H54 (cell line): ENCODE data around the gene CHAF1A.

ENCODE experiments used
- DNase-seq: peaks from one replicate; pipeline ENCODE4 v3.0.0; 2011; ENCODE audit warnings: low spot score, mixed read lengths; ENCODE audit not compliant: insufficient read length
- FAIRE-seq: peaks from 3 replicates; lab custom pipeline; 2011; peaks lifted over from hg19 to GRCh38; lab: Jason Lieb, UNC
- POLR2A ChIP-seq: IDR thresholded peaks from 2 replicates; pipeline ENCODE4 v1.6.1; 2011; ENCODE audit warnings: low read depth, mild to moderate bottlenecking, low read length

The CHAF1A gene, protein sequence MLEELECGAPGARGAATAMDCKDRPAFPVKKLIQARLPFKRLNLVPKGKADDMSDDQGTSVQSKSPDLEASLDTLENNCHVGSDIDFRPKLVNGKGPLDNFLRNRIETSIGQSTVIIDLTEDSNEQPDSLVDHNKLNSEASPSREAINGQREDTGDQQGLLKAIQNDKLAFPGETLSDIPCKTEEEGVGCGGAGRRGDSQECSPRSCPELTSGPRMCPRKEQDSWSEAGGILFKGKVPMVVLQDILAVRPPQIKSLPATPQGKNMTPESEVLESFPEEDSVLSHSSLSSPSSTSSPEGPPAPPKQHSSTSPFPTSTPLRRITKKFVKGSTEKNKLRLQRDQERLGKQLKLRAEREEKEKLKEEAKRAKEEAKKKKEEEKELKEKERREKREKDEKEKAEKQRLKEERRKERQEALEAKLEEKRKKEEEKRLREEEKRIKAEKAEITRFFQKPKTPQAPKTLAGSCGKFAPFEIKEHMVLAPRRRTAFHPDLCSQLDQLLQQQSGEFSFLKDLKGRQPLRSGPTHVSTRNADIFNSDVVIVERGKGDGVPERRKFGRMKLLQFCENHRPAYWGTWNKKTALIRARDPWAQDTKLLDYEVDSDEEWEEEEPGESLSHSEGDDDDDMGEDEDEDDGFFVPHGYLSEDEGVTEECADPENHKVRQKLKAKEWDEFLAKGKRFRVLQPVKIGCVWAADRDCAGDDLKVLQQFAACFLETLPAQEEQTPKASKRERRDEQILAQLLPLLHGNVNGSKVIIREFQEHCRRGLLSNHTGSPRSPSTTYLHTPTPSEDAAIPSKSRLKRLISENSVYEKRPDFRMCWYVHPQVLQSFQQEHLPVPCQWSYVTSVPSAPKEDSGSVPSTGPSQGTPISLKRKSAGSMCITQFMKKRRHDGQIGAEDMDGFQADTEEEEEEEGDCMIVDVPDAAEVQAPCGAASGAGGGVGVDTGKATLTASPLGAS

DNA sequence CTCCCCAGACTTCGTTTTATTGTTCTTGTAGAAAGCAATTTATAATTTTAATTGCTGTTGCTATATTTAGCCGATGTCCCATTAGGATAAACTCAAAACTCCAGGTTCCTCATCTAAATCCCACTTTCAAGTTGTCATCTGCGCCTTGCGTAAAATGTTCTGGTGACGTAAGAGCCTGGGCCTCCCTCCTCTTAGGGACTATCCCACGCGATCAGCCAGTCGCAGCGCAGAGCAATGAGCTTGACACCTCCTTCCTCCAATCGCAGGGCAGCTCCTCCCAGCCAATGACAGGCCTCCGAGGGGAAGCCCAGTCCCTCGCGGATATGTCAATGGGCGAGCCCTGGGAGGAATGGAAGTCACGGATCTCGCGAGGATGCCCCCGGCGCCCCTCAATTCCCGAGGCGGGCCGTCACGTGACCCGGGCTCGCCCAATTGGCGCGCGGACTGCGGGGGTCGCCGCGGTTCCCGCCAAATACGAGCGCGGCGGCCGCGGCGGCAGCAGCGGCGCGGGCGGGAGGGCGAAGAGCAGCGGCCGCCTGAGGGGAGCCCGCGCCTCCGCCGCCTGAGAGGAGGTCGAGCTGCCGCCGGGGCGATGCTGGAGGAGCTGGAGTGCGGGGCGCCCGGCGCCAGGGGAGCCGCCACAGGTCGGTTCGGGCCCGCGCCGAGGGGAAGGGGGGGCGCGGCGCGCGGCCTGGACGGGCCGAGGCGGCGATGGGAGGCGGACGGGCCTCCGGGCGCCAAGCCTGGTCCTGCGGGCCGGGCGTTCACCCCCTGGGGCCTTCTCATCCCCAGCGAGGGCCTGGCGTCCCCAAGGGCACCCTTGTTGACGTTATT, at the start of gene CHAF1A:
Gene CHAF1A, plus strand, starts transcription at position 470 of the 834 bp plus-strand sequence. Its CDS starts 123 bp downstream, at position 593.
- peak; percentile 84 for FAIRE-seq
- TF ChIP-seq POLR2A: 0 out of 2 replicates have a peak, but pooled peaks have one; percentile 38
- DNase-seq: peak; percentile 100

DNA sequence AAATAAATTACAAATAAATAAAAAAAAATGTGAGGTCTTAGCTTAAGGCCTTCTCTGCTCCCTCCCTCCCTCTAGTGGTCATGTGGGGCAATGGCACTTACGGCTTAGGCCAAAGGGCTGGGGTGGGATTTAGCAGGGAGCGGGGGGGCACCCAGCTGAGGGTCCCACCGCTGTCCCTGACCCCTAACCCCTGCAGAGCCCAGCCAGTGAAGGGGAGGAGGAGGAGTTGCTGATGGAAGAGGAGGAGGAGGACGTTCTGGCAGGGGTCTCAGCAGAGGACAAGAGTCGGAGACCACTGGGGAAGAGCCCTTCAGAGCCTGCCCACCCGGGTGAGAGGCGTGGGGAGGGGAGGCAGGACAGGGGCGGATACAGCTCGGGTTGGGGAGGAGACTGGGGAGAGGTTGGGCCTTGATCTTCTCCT, 49.7 kb upstream of the CHAF1A start:
- DNase-seq (no peak), FAIRE-seq (no peak)
- no peak for TF ChIP-seq POLR2A

DNA sequence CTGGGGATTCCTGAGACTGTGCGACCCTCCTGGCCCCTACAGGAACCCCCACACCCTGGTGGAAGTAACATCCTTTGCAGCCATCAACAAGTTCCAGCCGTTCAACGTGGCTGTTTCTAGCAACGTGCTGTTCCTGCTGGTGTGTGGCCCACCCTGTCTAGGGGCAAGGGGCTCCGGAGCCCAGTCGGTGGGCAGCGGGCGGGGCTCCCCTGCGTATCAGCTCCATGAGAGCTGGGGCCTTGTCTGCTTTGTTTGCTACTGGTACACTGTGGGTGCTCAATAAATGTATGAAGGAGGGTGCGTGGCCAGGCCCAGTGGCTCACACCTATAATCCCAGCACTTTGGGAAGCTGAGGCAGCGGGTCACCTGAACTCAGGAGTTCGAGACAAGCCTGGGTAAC, 48.2 kb upstream of the CHAF1A start:
- FAIRE-seq (no peak), DNase-seq (no peak)
- no peak for TF ChIP-seq POLR2A

DNA sequence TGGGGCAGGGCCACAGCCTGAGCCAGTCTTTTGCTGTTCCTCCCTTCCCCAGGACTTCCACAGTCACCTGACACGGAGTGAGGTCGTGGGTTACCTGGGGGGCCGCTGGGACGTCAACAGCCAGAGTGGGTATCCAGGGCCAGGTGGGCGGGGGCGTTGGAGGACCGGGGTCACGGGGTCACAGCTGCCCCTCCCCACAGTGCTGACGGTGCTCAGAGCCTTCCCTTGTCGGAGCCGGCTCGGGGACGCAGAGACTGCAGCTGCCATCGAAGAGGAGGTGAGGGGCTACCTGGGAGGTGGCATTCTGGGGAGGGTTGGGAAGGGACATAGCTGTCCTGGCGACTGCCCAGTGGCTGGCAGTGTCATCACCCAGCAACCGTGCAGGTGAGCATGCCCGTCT, 47.5 kb upstream of the CHAF1A start:
- no peak for FAIRE-seq
- no peak for TF ChIP-seq POLR2A

DNA sequence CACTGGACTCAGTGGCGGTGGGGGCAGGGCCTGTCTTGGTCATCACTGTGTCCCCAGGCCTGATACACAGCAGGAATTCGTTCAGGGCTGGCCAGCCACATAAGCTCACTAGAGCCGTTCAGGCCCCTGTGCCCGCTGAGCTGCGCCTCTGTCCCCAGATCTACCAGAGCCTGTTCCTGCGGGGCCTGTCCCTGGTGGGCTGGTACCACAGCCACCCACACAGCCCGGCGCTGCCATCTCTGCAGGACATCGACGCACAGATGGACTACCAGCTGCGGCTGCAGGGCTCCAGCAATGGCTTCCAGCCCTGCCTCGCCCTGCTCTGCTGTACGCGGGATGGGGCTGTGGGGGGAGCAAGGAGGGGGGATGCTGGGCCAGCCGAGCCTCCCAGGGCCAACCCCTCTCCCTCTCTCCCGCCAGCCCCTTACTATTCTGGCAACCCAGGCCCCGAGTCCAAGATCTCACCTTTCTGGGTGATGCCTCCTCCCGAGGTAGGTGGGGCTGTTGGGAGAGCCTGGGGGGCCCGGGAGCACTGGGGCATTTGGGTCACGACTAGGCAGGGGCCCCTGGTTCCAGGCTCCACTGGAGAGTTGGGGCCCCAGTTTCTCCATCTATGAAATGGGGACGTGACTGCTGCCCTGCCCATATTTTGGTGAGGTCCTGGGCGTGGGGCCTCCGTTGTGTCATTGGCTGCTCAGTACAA, 45.2 kb upstream of the CHAF1A start:
- FAIRE-seq: no peak
- TF ChIP-seq POLR2A: no peak
- no peak for DNase-seq

More for the DNA sequence above, 47.5 kb upstream of the CHAF1A start:
- DNase-seq: no peak

DNA sequence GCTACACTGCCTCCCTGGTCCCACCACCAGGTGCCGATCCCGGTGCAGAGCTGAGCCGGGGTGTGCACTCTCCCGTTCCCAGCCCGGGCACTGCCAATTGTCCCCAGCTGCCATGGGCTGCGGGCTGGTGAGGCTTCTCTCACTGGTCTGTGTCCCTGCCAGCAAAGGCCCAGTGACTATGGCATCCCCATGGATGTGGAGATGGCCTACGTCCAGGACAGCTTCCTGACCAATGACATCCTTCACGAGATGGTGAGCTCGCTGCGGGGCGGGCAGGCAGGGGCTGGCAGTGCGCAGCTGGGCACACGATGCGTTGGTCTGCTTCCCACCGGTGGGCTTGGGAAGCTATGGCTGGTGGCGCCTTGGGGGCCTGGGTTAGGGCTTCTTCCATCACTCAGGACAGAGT, 44.5 kb upstream of the CHAF1A start:
- no peak for TF ChIP-seq POLR2A
- FAIRE-seq (no peak), DNase-seq (no peak)

DNA sequence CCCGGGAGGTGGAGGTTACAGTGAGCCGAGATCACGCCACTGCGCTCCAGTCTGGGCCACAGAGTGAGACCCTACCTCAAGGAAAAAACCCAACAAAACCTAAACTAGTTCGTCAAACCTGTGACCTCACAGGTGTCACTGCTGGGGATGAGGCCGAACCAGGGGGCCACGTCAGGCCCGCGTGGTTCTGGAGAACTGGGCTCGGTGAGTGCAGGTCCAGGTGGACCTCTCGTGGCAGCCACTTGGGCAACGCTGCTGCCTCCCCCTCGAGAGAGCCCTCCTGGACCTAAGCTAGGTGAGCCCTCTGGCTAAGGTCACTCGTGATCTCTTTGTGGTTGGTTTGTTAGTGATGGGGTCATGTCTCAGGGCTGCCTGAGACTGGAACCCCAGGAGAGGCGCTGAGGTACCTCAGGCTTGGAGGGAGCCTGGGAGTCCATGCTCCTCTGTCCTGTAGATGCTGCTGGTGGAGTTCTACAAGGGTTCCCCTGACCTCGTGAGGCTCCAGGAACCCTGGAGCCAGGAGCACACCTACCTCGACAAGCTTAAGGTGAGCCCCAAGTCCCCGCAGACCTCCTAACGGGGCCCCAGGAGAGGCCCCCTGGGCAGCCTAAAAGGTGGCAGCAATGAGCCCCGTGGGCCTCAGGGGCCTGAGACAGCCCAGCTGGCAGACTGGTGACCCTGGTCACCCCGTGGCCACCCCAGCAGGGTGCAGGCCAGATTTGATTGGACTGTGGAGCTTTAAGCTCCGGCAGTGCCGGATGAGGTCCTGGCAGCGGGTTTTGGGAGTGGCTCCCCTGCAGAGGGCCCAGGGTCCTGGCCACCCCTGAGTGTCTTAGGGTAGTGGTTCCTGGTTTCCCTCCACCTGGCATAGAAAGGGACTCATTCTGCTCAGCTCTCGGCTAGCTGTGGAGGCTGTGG, 43.5 kb upstream of the CHAF1A start:
- TF ChIP-seq POLR2A: no peak
- DNase-seq (no peak), FAIRE-seq (no peak)

DNA sequence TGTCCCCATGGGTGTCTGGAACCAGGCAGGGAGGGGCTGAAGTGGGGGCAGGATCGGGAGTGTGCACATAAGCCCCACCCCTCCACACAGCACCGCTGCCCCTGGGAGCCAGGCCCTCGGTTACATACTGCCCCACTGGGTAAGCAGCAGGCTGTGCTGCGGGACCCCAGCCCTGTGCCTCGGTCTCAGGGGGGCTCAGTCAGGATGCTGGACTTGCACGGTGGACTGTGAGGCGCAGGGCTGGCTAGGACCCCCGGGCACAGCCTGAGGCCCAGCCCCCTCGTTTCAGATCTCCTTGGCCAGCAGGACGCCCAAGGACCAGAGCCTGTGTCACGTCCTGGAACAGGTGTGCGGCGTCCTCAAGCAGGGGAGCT, 42.8 kb upstream of the CHAF1A start:
- no peak for TF ChIP-seq POLR2A
- DNase-seq (no peak), FAIRE-seq (no peak)

DNA sequence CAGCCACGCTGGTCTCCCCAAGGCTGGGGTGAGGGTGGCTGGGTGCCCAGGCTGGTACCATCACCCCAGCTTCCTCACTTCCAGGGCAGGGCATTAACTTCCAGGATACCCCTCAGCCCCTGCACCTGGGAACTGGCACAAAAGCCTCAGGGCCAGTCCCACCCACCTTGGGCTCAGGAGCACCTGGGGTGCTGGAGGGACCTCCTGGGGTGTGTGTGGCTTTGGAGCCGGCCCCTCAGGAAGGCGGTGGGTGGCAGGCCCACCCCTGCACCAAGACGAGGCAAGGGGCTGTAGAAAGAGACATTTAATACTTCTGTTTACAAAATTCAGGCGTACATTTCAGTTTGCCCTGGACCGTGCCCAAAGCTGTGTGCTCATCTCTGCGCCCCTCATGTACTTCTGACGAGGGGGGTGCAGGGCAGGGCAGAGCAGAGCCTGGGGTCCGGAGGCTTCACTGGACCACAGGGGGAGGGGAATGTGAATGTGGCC, 42.3 kb upstream of the CHAF1A start:
- DNase-seq (no peak), FAIRE-seq (no peak)
- no peak for TF ChIP-seq POLR2A

DNA sequence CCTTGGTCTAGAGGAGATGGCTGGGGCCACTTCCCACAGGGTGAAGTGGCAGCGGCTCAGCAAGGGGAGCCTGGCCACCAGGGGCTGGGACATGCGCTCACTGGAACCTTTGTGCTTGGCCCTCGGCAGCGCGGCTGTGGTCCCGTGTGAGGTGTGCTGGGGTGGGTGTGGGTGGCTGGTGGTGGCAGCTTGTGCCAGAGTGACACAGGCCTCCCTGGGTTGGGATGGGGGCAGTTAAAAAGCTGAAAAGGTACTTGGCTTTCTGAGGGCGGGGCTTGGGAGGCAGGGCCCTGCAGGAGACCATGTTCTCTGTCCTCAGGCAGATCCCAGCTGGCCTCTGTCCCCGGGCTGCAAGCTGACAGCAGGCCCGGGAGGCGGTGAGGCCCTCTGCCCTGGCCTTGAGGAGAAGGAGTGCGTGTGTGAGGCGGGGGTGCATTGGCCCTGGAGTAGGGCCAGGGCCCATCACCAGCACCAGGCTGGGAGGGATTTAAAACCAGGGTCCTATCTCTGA, 41.7 kb upstream of the CHAF1A start:
- FAIRE-seq (no peak), DNase-seq (no peak)
- no peak for TF ChIP-seq POLR2A

DNA sequence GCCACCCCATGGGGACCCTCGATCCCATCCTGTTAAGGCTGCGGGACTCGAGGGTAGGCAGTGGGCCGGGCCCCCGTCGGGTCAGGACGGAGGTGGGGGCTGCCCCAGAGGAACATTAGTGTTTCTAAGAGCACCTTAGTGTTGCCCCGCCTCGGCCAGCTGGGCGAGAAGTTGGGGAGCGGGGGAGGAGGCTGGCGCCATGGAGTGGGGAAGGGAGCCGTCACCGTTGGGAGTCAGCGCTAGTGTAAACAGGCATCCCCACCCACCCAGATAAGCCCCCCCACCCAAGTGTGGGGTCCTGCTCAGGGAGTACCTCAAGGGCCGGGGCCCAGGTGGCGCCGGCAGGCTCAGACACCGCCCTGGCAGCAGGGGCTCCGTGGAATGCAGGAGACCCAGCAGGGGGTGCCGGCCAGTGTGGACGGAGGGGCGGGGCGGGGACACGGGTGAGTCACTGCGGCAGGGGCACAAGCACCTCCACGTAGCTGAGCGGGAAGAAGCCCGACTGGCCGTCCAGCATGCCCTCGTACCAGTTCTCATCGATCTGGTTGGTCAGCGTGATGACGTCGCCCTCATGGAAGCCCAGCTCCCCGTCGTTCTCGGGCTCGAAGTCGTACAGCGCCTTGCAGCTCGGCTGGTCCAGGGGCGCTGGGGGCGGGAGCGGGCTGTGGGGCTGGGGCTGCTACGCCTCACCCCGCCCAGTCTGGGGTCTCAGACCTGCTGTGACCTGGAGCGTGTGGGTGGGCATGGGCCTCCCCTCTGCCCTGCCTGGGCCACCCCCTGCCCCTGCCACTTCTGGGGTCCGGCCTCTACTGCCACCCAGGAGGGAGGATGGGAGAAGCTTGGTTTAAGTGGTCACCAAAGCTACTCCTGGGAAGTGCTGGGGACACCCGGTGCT, 41.0 kb upstream of the CHAF1A start:
- no peak for FAIRE-seq
- no peak for DNase-seq
- no peak for TF ChIP-seq POLR2A
